CD14-positive monocyte (primary cell): Measurements from ENCODE around the gene WWOX. TPM values are rescaled to one million over a fixed set of nuclear protein-coding genes. Genes with fewer than 3 reads are reported as not detected.

Experiments
- DNase-seq, 3 donors: peaks; one replicate each; pipeline ENCODE4 v3.0.0-alpha.2; 2011 to 2022
- H2AFZ ChIP-seq: 2 replicates; pipeline ENCODE4 v1.6.0; 2012; ENCODE audit warnings: mild to moderate bottlenecking, low read depth, low read length, inconsistent platforms; ENCODE audit not compliant: insufficient read depth, poor library complexity, severe bottlenecking
- H3K27ac ChIP-seq, 2 donors: 1 replicate in 1 of 2; 2 replicates in 1 of 2; pipeline ENCODE4 v1.5.1; 2012 to 2013; ENCODE audit warnings: low read length in 2 of 2, control low read depth in 1 of 2, inconsistent platforms in 1 of 2, low read depth in 1 of 2, mild to moderate bottlenecking in 1 of 2
- H3K27me3 ChIP-seq, 2 donors: one replicate each; pipeline versions ENCODE4 v1.6.0 to v1.6.1; 2011 to 2013; ENCODE audit warnings: low read length in 2 of 2; ENCODE audit not compliant: control insufficient read depth in 2 of 2, insufficient read depth in 2 of 2
- H3K36me3 ChIP-seq, 2 donors: replicated peaks in 1 of 2; 1 replicate in 1 of 2; 2 replicates in 1 of 2; pipeline versions ENCODE4 v1.5.1 to v1.6.1; 2012 to 2013; ENCODE audit warnings: low read length in 2 of 2, control low read depth in 1 of 2, inconsistent platforms in 1 of 2, mild to moderate bottlenecking in 1 of 2; ENCODE audit not compliant: insufficient read depth in 2 of 2, control insufficient read depth in 1 of 2
- H3K4me1 ChIP-seq, 2 donors: 1 replicate in 1 of 2; 2 replicates in 1 of 2; pipeline versions ENCODE4 v1.5.1 to v1.6.1; 2012 to 2013; ENCODE audit warnings: low read length in 2 of 2, control low read depth in 1 of 2, inconsistent platforms in 1 of 2, mild to moderate bottlenecking in 1 of 2, moderate library complexity in 1 of 2; ENCODE audit not compliant: insufficient read depth in 2 of 2, control insufficient read depth in 1 of 2
- H3K4me2 ChIP-seq: replicated peaks from 2 replicates; pipeline ENCODE3; 2012; ENCODE audit warnings: low read length, moderate library complexity, mild to moderate bottlenecking; ENCODE audit not compliant: poor library complexity, severe bottlenecking; ENCODE audit errors: extremely low read depth
- H3K4me3 ChIP-seq, 3 experiments: fragments of 200-600 bp in 1 of 3; sonication (generic) in 1 of 3; replicated peaks in 1 of 3; 1 replicate in 2 of 3; 2 replicates in 1 of 3; pipeline ENCODE4 v1.5.1; 2011 to 2013; ENCODE audit warnings: low read length in 3 of 3, mild to moderate bottlenecking in 3 of 3, control low read depth in 2 of 3, low read depth in 2 of 3, inconsistent platforms in 1 of 3, moderate library complexity in 1 of 3
- H3K79me2 ChIP-seq: 2 replicates; pipeline ENCODE4 v1.6.0; 2012; ENCODE audit warnings: mild to moderate bottlenecking, control low read depth, inconsistent platforms, low read length, moderate library complexity; ENCODE audit not compliant: insufficient read depth
- H3K9ac ChIP-seq: 2 replicates; pipeline ENCODE4 v1.6.0; 2017; ENCODE audit warnings: low read length, mild to moderate bottlenecking; ENCODE audit not compliant: insufficient read depth, poor library complexity, severe bottlenecking
- H3K9me3 ChIP-seq, 2 donors: replicated peaks in 1 of 2; 1 replicate in 1 of 2; 2 replicates in 1 of 2; pipeline versions ENCODE4 v1.5.1 to v1.6.1; 2012 to 2013; ENCODE audit warnings: low read length in 2 of 2, control low read depth in 1 of 2; ENCODE audit not compliant: control insufficient read depth in 1 of 2, insufficient read depth in 1 of 2
- H4K20me1 ChIP-seq: 2 replicates; pipeline ENCODE4 v1.6.0; 2012; ENCODE audit warnings: mild to moderate bottlenecking, low read length, control low read depth, moderate library complexity; ENCODE audit not compliant: insufficient read depth
- H3K27ac Mint-ChIP-seq, 7 donors: one replicate each; pipeline ENCODE4 v1.8.0; 2020; ENCODE audit warnings: mild to moderate bottlenecking in 7 of 7, mixed read lengths in 7 of 7, moderate library complexity in 6 of 7, inconsistent platforms in 2 of 7
- H3K27me3 Mint-ChIP-seq, 3 donors: one replicate each; pipeline ENCODE4 v1.8.0; 2021 to 2022; ENCODE audit warnings: low read depth in 3 of 3, mild to moderate bottlenecking in 3 of 3, mixed read lengths in 3 of 3, moderate library complexity in 3 of 3, inconsistent platforms in 1 of 3
- H3K36me3 Mint-ChIP-seq, 2 donors: one replicate each; pipeline ENCODE4 v1.8.0; 2020; ENCODE audit warnings: mixed read lengths in 2 of 2, inconsistent platforms in 1 of 2, mild to moderate bottlenecking in 1 of 2
- H3K4me1 Mint-ChIP-seq: one replicate; pipeline ENCODE4 v1.8.0; 2020; ENCODE audit warnings: mild to moderate bottlenecking, mixed read lengths
- H3K4me3 Mint-ChIP-seq, 2 donors: one replicate each; pipeline ENCODE4 v1.8.0; 2020; ENCODE audit warnings: mild to moderate bottlenecking in 2 of 2, mixed read lengths in 2 of 2, moderate library complexity in 1 of 2
- H3K9me3 Mint-ChIP-seq, 7 donors: one replicate each; pipeline ENCODE4 v1.8.0; 2020 to 2022; ENCODE audit warnings: mixed read lengths in 7 of 7, mild to moderate bottlenecking in 6 of 7, moderate library complexity in 6 of 7, inconsistent platforms in 2 of 7
- WGBS: methylation state at CpG from one replicate; pipeline ENCODE4 v1.1.5; 2013; ENCODE audit warnings: missing lambda C conversion rate; ENCODE audit not compliant: insufficient coverage; 5-methylcytosine and 5-hydroxymethylcytosine counted together
- intact Hi-C, 2 donors: fragments of 100-400 bp; cut with micrococcal nuclease; formaldehyde crosslinking; loops; one replicate each; pipeline versions ENCODE4 v1.15.0 to v1.15.1; 2023
- polyA plus RNA-seq, 3 donors: library from polyadenylated mRNA; depleted of rRNA in 1 of 3; unstranded in 2 of 3; stranded (reverse) in 1 of 3; fragments of 300-500 nt in 2 of 3; fragments of >200 nt in 1 of 3; fragmentation: Illumina TruSeq in 2 of 3; gene quantifications; 1 replicate in 2 of 3; 2 replicates in 1 of 3; pipeline ENCODE4 v1.2.3, GENCODE V29; 2012 to 2021
- TF ChIP-seq, protein P1 (sequence below): fragments of 200-600 bp; IDR thresholded peaks from one replicate; pipeline ENCODE4 v1.8.0; 2022; ENCODE audit warnings: antibody characterized with exemption, mild to moderate bottlenecking

WWOX gene
- polyA plus RNA-seq, 3 donors = 4.0 to 7.0 (median 6.3) TPM

DNA sequence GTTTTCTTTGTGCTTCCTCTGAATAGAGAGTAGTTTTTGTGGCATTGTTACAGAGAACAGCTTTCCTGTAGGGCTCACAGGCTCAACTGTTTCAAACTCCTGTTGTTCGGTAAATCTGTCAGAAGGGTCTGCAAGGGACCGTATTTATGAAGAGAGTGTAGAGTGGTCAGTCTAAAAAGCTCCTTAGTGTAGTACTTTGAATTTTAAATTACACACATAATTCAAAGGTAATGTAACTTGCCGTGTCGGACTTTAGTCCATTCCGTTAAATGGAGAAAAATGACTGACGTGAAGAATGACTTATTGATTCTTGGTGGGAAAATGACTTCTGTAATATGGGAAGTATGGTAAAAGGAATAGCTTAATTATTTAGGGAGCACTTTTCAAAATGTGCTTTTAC, 190.9 kb downstream of the WWOX start:
- Histone ChIP-seq H4K20me1 (no peaks in the 10 kb centered on the region), H2AFZ (no peak overlapping the region), H3K4me1 (no peaks in the 10 kb centered on the region), H3K27me3 (no peaks in the 10 kb centered on the region), H3K27ac (no peak overlapping the region), H3K4me3 (no peak overlapping the region), H3K4me2 (no peak overlapping the region), H3K9ac (no peak overlapping the region), H3K9me3 (no peaks in the 10 kb centered on the region), H3K79me2 (no peaks in the 10 kb centered on the region), H3K36me3 (no peaks in the 10 kb centered on the region)
- intact Hi-C loops = no loop called here
- no CpG with 5 or more reads among the region's 6 CpGs for WGBS
- H3K9me3 Mint-ChIP-seq = peaks cover 1 to 7% (median 4%) of the 10 kb centered on the region in 7 donors
- no peak overlapping the region for H3K4me3 Mint-ChIP-seq
- H3K27ac Mint-ChIP-seq = no peak overlapping the region
- TF ChIP-seq, protein P1, sequence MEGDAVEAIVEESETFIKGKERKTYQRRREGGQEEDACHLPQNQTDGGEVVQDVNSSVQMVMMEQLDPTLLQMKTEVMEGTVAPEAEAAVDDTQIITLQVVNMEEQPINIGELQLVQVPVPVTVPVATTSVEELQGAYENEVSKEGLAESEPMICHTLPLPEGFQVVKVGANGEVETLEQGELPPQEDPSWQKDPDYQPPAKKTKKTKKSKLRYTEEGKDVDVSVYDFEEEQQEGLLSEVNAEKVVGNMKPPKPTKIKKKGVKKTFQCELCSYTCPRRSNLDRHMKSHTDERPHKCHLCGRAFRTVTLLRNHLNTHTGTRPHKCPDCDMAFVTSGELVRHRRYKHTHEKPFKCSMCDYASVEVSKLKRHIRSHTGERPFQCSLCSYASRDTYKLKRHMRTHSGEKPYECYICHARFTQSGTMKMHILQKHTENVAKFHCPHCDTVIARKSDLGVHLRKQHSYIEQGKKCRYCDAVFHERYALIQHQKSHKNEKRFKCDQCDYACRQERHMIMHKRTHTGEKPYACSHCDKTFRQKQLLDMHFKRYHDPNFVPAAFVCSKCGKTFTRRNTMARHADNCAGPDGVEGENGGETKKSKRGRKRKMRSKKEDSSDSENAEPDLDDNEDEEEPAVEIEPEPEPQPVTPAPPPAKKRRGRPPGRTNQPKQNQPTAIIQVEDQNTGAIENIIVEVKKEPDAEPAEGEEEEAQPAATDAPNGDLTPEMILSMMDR = no peak
- H3K36me3 Mint-ChIP-seq = no peaks in the 10 kb centered on the region
- H3K27me3 Mint-ChIP-seq = no peaks in the 10 kb centered on the region
- no peaks in the 10 kb centered on the region for H3K4me1 Mint-ChIP-seq
- DNase-seq = no peak

GRCh38 chr16:78290872-78291591, 191.6 kb downstream of the WWOX start:
- Histone ChIP-seq H3K27me3 (no peaks in the 10 kb centered on the region), H3K27ac (no peak overlapping the region), H4K20me1 (no peaks in the 10 kb centered on the region), H2AFZ (no peak overlapping the region), H3K9ac (no peak overlapping the region), H3K79me2 (no peaks in the 10 kb centered on the region), H3K36me3 (no peaks in the 10 kb centered on the region), H3K4me3 (no peak overlapping the region), H3K4me1 (no peaks in the 10 kb centered on the region), H3K9me3 (no peaks in the 10 kb centered on the region), H3K4me2 (no peak overlapping the region)
- no peak for DNase-seq
- Mint-ChIP-seq H3K27me3 (no peaks in the 10 kb centered on the region), H3K36me3 (no peaks in the 10 kb centered on the region), H3K27ac (no peak overlapping the region), H3K4me3 (no peak overlapping the region), H3K9me3 (peaks cover 2 to 8% (median 4%) of the 10 kb centered on the region in 7 donors), H3K4me1 (no peaks in the 10 kb centered on the region)
- TF ChIP-seq, protein P1 = no peak
- intact Hi-C loops = no loop called here
- 100% methylated on average over 4 of the region's 12 CpGs for WGBS
